HCT116 (cell line): ENCODE data around the gene SUN5. TPM values are rescaled to one million over a fixed set of nuclear protein-coding genes. Genes with fewer than 3 reads are reported as not detected.

ENCODE experiments used
- ATAC-seq: fragments of 200-7000 bp; cut with Tn5 transposase; 2 replicates; pipeline ENCODE4 v1.9.1; 2020; ENCODE audit warnings: mild to moderate bottlenecking, moderate library complexity
- BruUV-seq: library from RNA; stranded (reverse); fragments of 400-500 nt; replicated peaks from 2 replicates; lab custom pipeline; 2021; lab: Mats Ljungman, UMichigan
- CTCF ChIA-PET: fragments of 300-600 bp; sonication (Branson Sonifier 250); formaldehyde crosslinking; loops from one replicate; lab custom pipeline; 2021; ENCODE audit warnings: antibody characterized with exemption; lab: Charles Lee
- POLR2A ChIA-PET: fragments of 300-600, 350-600 bp; sonication (Branson Sonifier 250); formaldehyde crosslinking; loops from one replicate; lab custom pipeline; 2021; ENCODE audit warnings: antibody characterized with exemption; lab: Charles Lee
- RAD21 ChIA-PET, 2 experiments: fragments of 300-600 bp; sonication (Branson Sonifier 250); formaldehyde crosslinking; loops; one replicate each; lab custom pipeline; 2023; ENCODE audit warnings: low total read pairs in 2 of 2; ENCODE audit not compliant: uncharacterized antibody in 2 of 2, unreplicated experiment in 2 of 2, low non-redundant PET in 1 of 2; lab: Charles Lee
- DNase-seq: peaks from one replicate; pipeline ENCODE4 v3.0.0-alpha.2; 2010; ENCODE audit warnings: low read depth, low spot score
- H2AFZ ChIP-seq: fragments of 200-600 bp; shearing (Covaris generic), sonication (generic); 2 replicates; pipeline ENCODE4 v1.6.1; 2017; ENCODE audit warnings: low read depth, mixed run types, mixed read lengths, antibody characterized with exemption, low read length; ENCODE audit not compliant: poor library complexity, severe bottlenecking
- H3K27ac ChIP-seq: 2 replicates; pipeline ENCODE4 v1.5.1; 2012; ENCODE audit warnings: low read depth, low read length
- H3K27me3 ChIP-seq: fragments of 200-600 bp; sonication (generic); 2 replicates; pipeline ENCODE4 v1.6.1; 2016; ENCODE audit warnings: mixed run types, low read length, mixed read lengths; ENCODE audit not compliant: insufficient read depth
- H3K36me3 ChIP-seq, 2 experiments: fragments of 200-500 bp in 1 of 2; fragments of 200-600 bp in 1 of 2; sonication (Bioruptor generic) in 1 of 2; sonication (generic) in 1 of 2; 2 replicates each; pipeline versions ENCODE4 v1.5.1 to v1.6.1; 2014 to 2016; ENCODE audit warnings: low read length in 2 of 2, inconsistent platforms in 1 of 2, mixed read lengths in 1 of 2, mixed run types in 1 of 2; ENCODE audit not compliant: insufficient read depth in 2 of 2, control insufficient read depth in 1 of 2
- H3K4me1 ChIP-seq, 2 experiments: fragments of 200-600 bp in 1 of 2; sonication (generic) in 1 of 2; 2 replicates each; pipeline versions ENCODE4 v1.5.1 to v1.6.1; 2012 to 2017; ENCODE audit warnings: low read length in 2 of 2, inconsistent platforms in 1 of 2, mild to moderate bottlenecking in 1 of 2, mixed read lengths in 1 of 2, mixed run types in 1 of 2, moderate library complexity in 1 of 2; ENCODE audit not compliant: insufficient read depth in 2 of 2, control insufficient read depth in 1 of 2
- H3K4me2 ChIP-seq: fragments of 200-600 bp; sonication (generic); 2 replicates; pipeline ENCODE4 v1.6.1; 2017; ENCODE audit warnings: mixed run types, low read length, mixed read lengths
- H3K4me3 ChIP-seq, 2 experiments: fragments of 200-600 bp in 1 of 2; sonication (generic) in 1 of 2; replicated peaks in 1 of 2; 2 replicates each; pipeline ENCODE4 v1.5.1; 2011 to 2016; ENCODE audit warnings: low read length in 2 of 2, control low read depth in 1 of 2, low read depth in 1 of 2, mild to moderate bottlenecking in 1 of 2, mixed read lengths in 1 of 2, mixed run types in 1 of 2
- H3K79me2 ChIP-seq: fragments of 200-600 bp; sonication (generic); 2 replicates; pipeline ENCODE4 v1.6.1; 2017; ENCODE audit warnings: mild to moderate bottlenecking, mixed run types, low read length, moderate library complexity, mixed read lengths; ENCODE audit not compliant: insufficient read depth
- H3K9ac ChIP-seq: fragments of 200-600 bp; sonication (generic); 2 replicates; pipeline ENCODE4 v1.6.1; 2016; ENCODE audit warnings: low read length, mixed read lengths
- H3K9me2 ChIP-seq: fragments of 200-600 bp; sonication (generic), shearing (Covaris generic); 2 replicates; pipeline ENCODE4 v1.6.1; 2017; ENCODE audit warnings: mixed run types, mild to moderate bottlenecking, moderate library complexity; ENCODE audit not compliant: insufficient read depth
- H3K9me3 ChIP-seq, 2 experiments: fragments of 200-500 bp in 1 of 2; fragments of 200-600 bp in 1 of 2; sonication (Bioruptor generic) in 1 of 2; sonication (generic) in 1 of 2; 2 replicates each; pipeline ENCODE4 v1.6.1; 2014 to 2017; ENCODE audit warnings: low read length in 2 of 2, mixed read lengths in 2 of 2, inconsistent platforms in 1 of 2, low read depth in 1 of 2, mild to moderate bottlenecking in 1 of 2, mixed run types in 1 of 2, moderate library complexity in 1 of 2; ENCODE audit not compliant: control insufficient read depth in 1 of 2, insufficient read depth in 1 of 2
- H4K20me1 ChIP-seq: fragments of 200-600 bp; sonication (generic), shearing (Covaris generic); 2 replicates; pipeline ENCODE4 v1.6.1; 2017; ENCODE audit warnings: mixed run types, mild to moderate bottlenecking, moderate library complexity; ENCODE audit not compliant: insufficient read depth
- CBX3 ChIP-seq: IDR thresholded peaks from 2 replicates; pipeline ENCODE4 v1.6.1; 2012; ENCODE audit warnings: low read depth
- CEBPB ChIP-seq: IDR thresholded peaks from 2 replicates; pipeline ENCODE4 v1.6.1; 2012; ENCODE audit warnings: low read depth
- CTCF ChIP-seq, 3 experiments: fragments of 200-600 bp in 1 of 3; sonication (generic) in 1 of 3; IDR thresholded peaks in 2 of 3; conservative IDR thresholded peaks in 1 of 3; 2 replicates each; pipeline ENCODE4 v1.5.1; 2012 to 2017; ENCODE audit warnings: low read depth in 2 of 3, low read length in 2 of 3, antibody characterized with exemption in 1 of 3, borderline replicate concordance in 1 of 3, control low read depth in 1 of 3, mild to moderate bottlenecking in 1 of 3, mixed read lengths in 1 of 3, mixed run types in 1 of 3, moderate library complexity in 1 of 3; ENCODE audit not compliant: insufficient read depth in 1 of 3
- EZH2 ChIP-seq: fragments of 200-600 bp; sonication (generic); IDR thresholded peaks from 2 replicates; pipeline ENCODE4 v1.6.1; 2017; ENCODE audit warnings: antibody characterized with exemption, mixed run types
- FOSL1 ChIP-seq: IDR thresholded peaks from 2 replicates; pipeline ENCODE4 v1.6.1; 2012; ENCODE audit warnings: low read depth
- MAX ChIP-seq: IDR thresholded peaks from 2 replicates; pipeline ENCODE4 v1.6.1; 2012
- POLR2AphosphoS5 ChIP-seq: IDR thresholded peaks from 2 replicates; pipeline ENCODE4 v1.6.1; 2011; ENCODE audit warnings: mild to moderate bottlenecking, low read depth, low read length, moderate library complexity
- RAD21 ChIP-seq: IDR thresholded peaks from 2 replicates; pipeline ENCODE4 v1.6.1; 2012; ENCODE audit warnings: low read depth, mild to moderate bottlenecking
- REST ChIP-seq: IDR thresholded peaks from 2 replicates; pipeline ENCODE4 v1.6.1; 2012; ENCODE audit warnings: low read depth
- SIN3A ChIP-seq: IDR thresholded peaks from 2 replicates; pipeline ENCODE4 v1.6.1; 2012; ENCODE audit warnings: low read depth
- TCF7L2 ChIP-seq: IDR thresholded peaks from 2 replicates; pipeline ENCODE4 v1.7.0; 2011; ENCODE audit warnings: borderline replicate concordance, inconsistent platforms; ENCODE audit not compliant: insufficient read depth, insufficient read length; ENCODE audit errors: extremely low read depth
- ZFX ChIP-seq: fragments of 450-650 bp; IDR thresholded peaks from 2 replicates; pipeline ENCODE4 v1.6.1; 2017
- ZNF274 ChIP-seq: fragments of 200-500 bp; sonication (Bioruptor generic); IDR thresholded peaks from 2 replicates; pipeline ENCODE4 v1.6.1; 2014; ENCODE audit warnings: mild to moderate bottlenecking, low read depth, low read length, inconsistent platforms
- intact Hi-C: fragments of 100-400 bp; cut with micrococcal nuclease; formaldehyde crosslinking; loops from 2 replicates; pipeline ENCODE4 v1.10.0; 2022
- total RNA-seq: library from RNA; stranded (reverse); gene quantifications from one replicate; pipeline ENCODE4 v1.2.1, GENCODE V29; 2021; ENCODE audit not compliant: unreplicated experiment

SUN5 gene
- total RNA-seq, 1 experiment from 2014 or later: not detected

GRCh38 chr20:33014336-33015113, 10.3 kb upstream of the SUN5 start (continued):
- TF ChIP-seq REST: no peak
- no peak for TF ChIP-seq EZH2
- TF ChIP-seq ZFX: no peak
- TF ChIP-seq RAD21: no peak
- TF ChIP-seq POLR2AphosphoS5: no peak
- TF ChIP-seq SIN3A: no peak

- Histone ChIP-seq H3K4me1 (no peaks in the 10 kb centered on the region), H3K27me3 (peaks cover 13% of the 10 kb centered on the region; the same call in 1 of the 2 replicates), H3K36me3 (no peaks in the 10 kb centered on the region), H2AFZ (no peak overlapping the region), H3K9ac (no peak overlapping the region), H3K9me2 (no peaks in the 10 kb centered on the region), H3K79me2 (no peaks in the 10 kb centered on the region), H3K27ac (no peak overlapping the region), H4K20me1 (no peaks in the 10 kb centered on the region), H3K4me3 (no peak overlapping the region), H3K9me3 (no peaks in the 10 kb centered on the region), H3K4me2 (no peak overlapping the region)
- no TSS peak for BruUV-seq
- ChIA-PET POLR2A (no interaction called here), RAD21 (no interaction called here), CTCF (no interaction called here)
- intact Hi-C loops: no loop called here
- DNase-seq (no peak), ATAC-seq (no peak)
- TF ChIP-seq ZFX (no peak), CTCF (IDR thresholded peaks at IDR 0.05 in 2 of 3, conservative IDR thresholded peaks at IDR 0.05 in 1 of 3; ENCODE audit: borderline replicate concordance in 1 of 3, insufficient read depth in 1 of 3, low read depth in 2 of 3, low read length in 2 of 3) (no peak), CBX3 (no peak), CEBPB (no peak), MAX (no peak), ZNF274 (no peak), EZH2 (no peak), REST (no peak), TCF7L2 (no peak), FOSL1 (no peak), POLR2AphosphoS5 (no peak)
Measured at GRCh38 chr20:33013701-33014326, 9.6 kb upstream of the SUN5 start.
